H9 (cell line): ENCODE measurements around the gene SAXO1. TPM values are rescaled to one million over a fixed set of nuclear protein-coding genes. Genes with fewer than 3 reads are reported as not detected.

Experiments used
- DNase-seq: peaks from one replicate; pipeline ENCODE4 v3.0.0-alpha.2; 2017
- H2AFZ ChIP-seq: one replicate; pipeline ENCODE4 v1.6.1; 2013; ENCODE audit warnings: mild to moderate bottlenecking, low read length, control low read depth, moderate library complexity
- H2AK5ac ChIP-seq: 2 replicates; pipeline ENCODE4 v1.6.1; 2013; ENCODE audit warnings: low read length, control low read depth, mixed read lengths; ENCODE audit not compliant: insufficient read length
- H2BK120ac ChIP-seq: one replicate; pipeline ENCODE4 v1.6.1; 2013; ENCODE audit warnings: low read depth, mild to moderate bottlenecking, low read length, control low read depth, inconsistent platforms; ENCODE audit not compliant: poor library complexity, severe bottlenecking
- H2BK12ac ChIP-seq: 2 replicates; pipeline ENCODE4 v1.6.1; 2013; ENCODE audit warnings: low read length, control low read depth, mixed read lengths, low read depth; ENCODE audit not compliant: insufficient read length
- H2BK15ac ChIP-seq: 2 replicates; pipeline ENCODE4 v1.6.1; 2013; ENCODE audit warnings: low read depth, low read length, control low read depth
- H2BK20ac ChIP-seq: one replicate; pipeline ENCODE4 v1.6.1; 2013; ENCODE audit warnings: low read depth, mild to moderate bottlenecking, low read length, control low read depth, inconsistent platforms; ENCODE audit not compliant: poor library complexity, severe bottlenecking
- H2BK5ac ChIP-seq: 2 replicates; pipeline ENCODE4 v1.6.1; 2013; ENCODE audit warnings: low read length, control low read depth, mixed read lengths; ENCODE audit not compliant: insufficient read length
- H3K14ac ChIP-seq: 2 replicates; pipeline ENCODE4 v1.6.1; 2013; ENCODE audit warnings: low read length, control low read depth; ENCODE audit not compliant: insufficient read depth
- H3K18ac ChIP-seq: 2 replicates; pipeline ENCODE4 v1.6.1; 2013; ENCODE audit warnings: low read depth, mild to moderate bottlenecking, mixed read lengths, low read length, control low read depth; ENCODE audit not compliant: insufficient read length
- H3K23ac ChIP-seq: 2 replicates; pipeline ENCODE4 v1.6.1; 2013; ENCODE audit warnings: low read length, control low read depth, mixed read lengths, low read depth; ENCODE audit not compliant: insufficient read length
- H3K23me2 ChIP-seq: 2 replicates; pipeline ENCODE4 v1.6.1; 2013; ENCODE audit warnings: low read depth, mild to moderate bottlenecking, mixed read lengths, low read length, control low read depth; ENCODE audit not compliant: insufficient read length, poor library complexity, severe bottlenecking
- H3K27ac ChIP-seq: 2 replicates; pipeline ENCODE4 v1.5.1; 2013; ENCODE audit warnings: low read length, control low read depth, mixed read lengths, low read depth; ENCODE audit not compliant: insufficient read length
- H3K27me3 ChIP-seq: 2 replicates; pipeline ENCODE4 v1.6.1; 2013; ENCODE audit warnings: low read length, control low read depth, inconsistent platforms; ENCODE audit not compliant: insufficient read depth
- H3K4ac ChIP-seq: 2 replicates; pipeline ENCODE4 v1.6.1; 2013; ENCODE audit warnings: low read depth, mild to moderate bottlenecking, control low read depth, inconsistent platforms, low read length, moderate library complexity
- H3K4me1 ChIP-seq: 2 replicates; pipeline ENCODE4 v1.6.1; 2013; ENCODE audit warnings: low read length, control low read depth, inconsistent platforms; ENCODE audit not compliant: insufficient read depth
- H3K4me2 ChIP-seq: 2 replicates; pipeline ENCODE4 v1.6.1; 2013; ENCODE audit warnings: low read length, control low read depth, mixed read lengths; ENCODE audit not compliant: insufficient read length, insufficient read depth
- H3K56ac ChIP-seq: 2 replicates; pipeline ENCODE4 v1.6.1; 2013; ENCODE audit warnings: low read depth, mild to moderate bottlenecking, mixed read lengths, low read length, control low read depth; ENCODE audit not compliant: insufficient read length
- H3K79me1 ChIP-seq: 2 replicates; pipeline ENCODE4 v1.6.1; 2013; ENCODE audit warnings: low read depth, mild to moderate bottlenecking, moderate library complexity, low read length, control low read depth, inconsistent platforms; ENCODE audit not compliant: insufficient read depth, poor library complexity, severe bottlenecking
- H3K79me2 ChIP-seq: 2 replicates; pipeline ENCODE4 v1.6.1; 2013; ENCODE audit warnings: low read length, control low read depth, inconsistent platforms; ENCODE audit not compliant: insufficient read depth
- H3K9ac ChIP-seq: 2 replicates; pipeline ENCODE4 v1.6.1; 2013; ENCODE audit warnings: low read length, control low read depth, mixed read lengths; ENCODE audit not compliant: insufficient read length; ENCODE audit errors: extremely low read depth
- H3K9me3 ChIP-seq: one replicate; pipeline ENCODE4 v1.6.1; 2013; ENCODE audit warnings: low read depth, low read length, inconsistent platforms; ENCODE audit not compliant: control insufficient read depth
- H3T11ph ChIP-seq: one replicate; pipeline ENCODE4 v1.6.1; 2013; ENCODE audit warnings: mild to moderate bottlenecking, low read length, control low read depth, inconsistent platforms
- H4K20me1 ChIP-seq: one replicate; pipeline ENCODE4 v1.6.1; 2013; ENCODE audit not compliant: control insufficient read depth, insufficient read length, insufficient read depth
- H4K5ac ChIP-seq: 2 replicates; pipeline ENCODE4 v1.6.1; 2013; ENCODE audit warnings: low read depth, mild to moderate bottlenecking, mixed read lengths, low read length, control low read depth; ENCODE audit not compliant: insufficient read length
- H4K8ac ChIP-seq: replicated peaks from 2 replicates; pipeline ENCODE4 v1.6.1; 2013; ENCODE audit warnings: low read length, control low read depth, mixed read lengths, low read depth; ENCODE audit not compliant: insufficient read length
- H4K91ac ChIP-seq: 2 replicates; pipeline ENCODE4 v1.6.1; 2013; ENCODE audit warnings: low read depth, mild to moderate bottlenecking, moderate library complexity, mixed read lengths, low read length, control low read depth; ENCODE audit not compliant: insufficient read length
- H3K27ac Mint-ChIP-seq, 3 experiments: 2 replicates in 2 of 3; 3 replicates in 1 of 3; pipeline ENCODE4 v1.8.0; 2020 to 2021; ENCODE audit warnings: mixed read lengths in 3 of 3, mild to moderate bottlenecking in 1 of 3, moderate library complexity in 1 of 3
- H3K27me3 Mint-ChIP-seq: 2 replicates; pipeline ENCODE4 v1.8.0; 2021; ENCODE audit warnings: low read depth, mild to moderate bottlenecking, moderate library complexity, mixed read lengths
- H3K36me3 Mint-ChIP-seq, 3 experiments: 2 replicates in 2 of 3; 3 replicates in 1 of 3; pipeline ENCODE4 v1.8.0; 2020 to 2021; ENCODE audit warnings: low read depth in 3 of 3, mixed read lengths in 3 of 3; ENCODE audit not compliant: insufficient read depth in 1 of 3
- H3K4me1 Mint-ChIP-seq, 2 experiments: 2 replicates each; pipeline ENCODE4 v1.8.0; 2020; ENCODE audit warnings: mixed read lengths in 2 of 2
- H3K4me3 Mint-ChIP-seq, 2 experiments: 2 replicates in 1 of 2; 3 replicates in 1 of 2; pipeline ENCODE4 v1.8.0; 2020 to 2021; ENCODE audit warnings: mild to moderate bottlenecking in 2 of 2, mixed read lengths in 2 of 2, moderate library complexity in 1 of 2
- H3K9me3 Mint-ChIP-seq, 2 experiments: 2 replicates in 1 of 2; 3 replicates in 1 of 2; pipeline ENCODE4 v1.8.0; 2020; ENCODE audit warnings: mild to moderate bottlenecking in 2 of 2, mixed read lengths in 2 of 2, moderate library complexity in 1 of 2
- WGBS: extraction: QIAGEN DNeasy Blood & Tissue Kit; methylation state at CpG from one replicate; pipeline ENCODE4 v1.1.7; 2013; ENCODE audit warnings: missing lambda C conversion rate, low lambda C conversion rate, mixed read lengths; ENCODE audit not compliant: insufficient read length; ENCODE audit errors: extremely low coverage; 5-methylcytosine and 5-hydroxymethylcytosine counted together
- total RNA-seq: library from RNA; stranded (reverse); gene quantifications from 2 replicates; pipeline ENCODE4 v1.2.1, GENCODE V29; 2021
- TF ChIP-seq, protein P1 (sequence below): fragments of 200-600 bp; sonication (generic); conservative IDR thresholded peaks from 3 replicates; pipeline ENCODE4 v1.8.0; 2021; ENCODE audit warnings: antibody characterized with exemption, mild to moderate bottlenecking

SAXO1 gene
- total RNA-seq, 1 experiment from 2014 or later, result 0.09 TPM

DNA sequence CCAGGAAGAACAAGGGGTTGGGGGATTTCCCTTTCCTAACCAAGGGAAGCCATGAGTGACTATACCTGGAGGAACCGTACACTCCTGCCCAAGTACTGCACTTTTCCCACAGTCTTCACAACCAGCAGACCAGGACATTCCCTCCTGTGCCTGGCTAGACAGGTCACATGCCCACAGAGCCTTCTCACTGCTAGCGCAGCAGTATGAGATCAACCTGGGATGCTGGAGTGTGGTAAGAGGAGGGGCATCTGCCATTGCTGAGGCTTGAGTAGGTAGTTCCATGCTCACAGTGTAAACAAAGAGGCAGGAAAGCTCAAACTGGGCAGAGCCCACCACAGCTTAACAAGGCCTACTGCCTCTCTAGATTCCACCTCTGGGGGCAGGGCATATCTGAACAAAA is 35.9 kb downstream of the SAXO1 start:
- TF ChIP-seq, protein P1, sequence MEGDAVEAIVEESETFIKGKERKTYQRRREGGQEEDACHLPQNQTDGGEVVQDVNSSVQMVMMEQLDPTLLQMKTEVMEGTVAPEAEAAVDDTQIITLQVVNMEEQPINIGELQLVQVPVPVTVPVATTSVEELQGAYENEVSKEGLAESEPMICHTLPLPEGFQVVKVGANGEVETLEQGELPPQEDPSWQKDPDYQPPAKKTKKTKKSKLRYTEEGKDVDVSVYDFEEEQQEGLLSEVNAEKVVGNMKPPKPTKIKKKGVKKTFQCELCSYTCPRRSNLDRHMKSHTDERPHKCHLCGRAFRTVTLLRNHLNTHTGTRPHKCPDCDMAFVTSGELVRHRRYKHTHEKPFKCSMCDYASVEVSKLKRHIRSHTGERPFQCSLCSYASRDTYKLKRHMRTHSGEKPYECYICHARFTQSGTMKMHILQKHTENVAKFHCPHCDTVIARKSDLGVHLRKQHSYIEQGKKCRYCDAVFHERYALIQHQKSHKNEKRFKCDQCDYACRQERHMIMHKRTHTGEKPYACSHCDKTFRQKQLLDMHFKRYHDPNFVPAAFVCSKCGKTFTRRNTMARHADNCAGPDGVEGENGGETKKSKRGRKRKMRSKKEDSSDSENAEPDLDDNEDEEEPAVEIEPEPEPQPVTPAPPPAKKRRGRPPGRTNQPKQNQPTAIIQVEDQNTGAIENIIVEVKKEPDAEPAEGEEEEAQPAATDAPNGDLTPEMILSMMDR, result no peak
- Histone ChIP-seq H4K91ac (no peak overlapping the region), H3K79me1 (no peaks in the 10 kb centered on the region), H3K18ac (no peak overlapping the region), H3K14ac (no peak overlapping the region; the same call in 1 of the 2 replicates), H4K5ac (no peak overlapping the region), H2AFZ (no peak overlapping the region), H3K23ac (no peak overlapping the region), H3K79me2 (no peaks in the 10 kb centered on the region), H2BK5ac (no peak overlapping the region), H3K4ac (no peak overlapping the region), H3K9me3 (no peaks in the 10 kb centered on the region), H2BK15ac (no peak overlapping the region), H3K4me2 (no peak overlapping the region), H3K4me1 (no peaks in the 10 kb centered on the region), H3K27me3 (no peaks in the 10 kb centered on the region), H4K8ac (no peak overlapping the region), H2AK5ac (no peak overlapping the region), H2BK20ac (no peak overlapping the region), H3K27ac (no peak overlapping the region), H3K56ac (no peak overlapping the region), H3K23me2 (no peaks in the 10 kb centered on the region), H2BK120ac (no peak overlapping the region), H3K9ac (no peak overlapping the region), H3T11ph (no peak overlapping the region), H4K20me1 (no peaks in the 10 kb centered on the region), H2BK12ac (no peak overlapping the region)
- Mint-ChIP-seq H3K4me3 (no peak overlapping the region), H3K9me3 (peaks cover 22 to 25% of the 10 kb centered on the region in 2 experiments), H3K4me1 (no peaks in the 10 kb centered on the region), H3K27ac (no peak overlapping the region), H3K27me3 (no peaks in the 10 kb centered on the region; the same call in none of the 2 replicates), H3K36me3 (peaks cover 10 to 19% (median 14%) of the 10 kb centered on the region in 3 experiments)
- WGBS, result no CpG with 5 or more reads among the region's 2 CpGs
- no peak for DNase-seq
